Measurements from ENCODE around the gene TMEM234.
A peak's percentile ranks its signal among the peaks of the same experiment; 100 is the strongest.

Gene TMEM234

DNA sequence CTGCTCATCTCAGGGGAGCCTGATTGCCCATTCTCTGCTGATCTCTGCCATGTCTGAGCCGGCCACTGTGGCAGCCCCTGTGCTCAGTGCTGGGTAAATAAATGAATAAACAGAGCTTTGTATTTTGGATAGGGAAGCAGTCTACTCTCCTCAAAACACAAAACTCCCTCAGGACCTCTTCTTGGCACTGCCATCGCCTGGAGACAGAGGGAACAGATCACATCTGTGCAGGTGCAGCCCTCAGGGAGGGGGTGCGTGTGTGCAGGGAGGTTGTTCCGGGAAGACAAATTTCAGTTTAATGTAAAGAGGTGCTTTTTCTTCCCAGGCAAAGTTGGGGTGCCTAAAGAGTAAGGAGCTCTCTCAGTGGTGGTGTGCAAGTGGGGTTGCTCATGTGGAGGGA is 17.2 kb upstream of the TMEM234 start:
- no peak for DNase-seq (ENCODE audit: extremely low read depth, low read depth)
- TF ChIP-seq CTCF (IDR thresholded peaks at IDR 0.05; ENCODE audit: low read depth, low read length, missing control alignments): no peak
- no peak overlapping the region for H3K4me3 ChIP-seq (replicated peaks; ENCODE audit: low read depth, low read length)

GRCh38 chr1:32234792-32235191 is 12.6 kb upstream of the TMEM234 start:
- TF ChIP-seq CTCF (IDR thresholded peaks at IDR 0.05; ENCODE audit: low read depth, low read length, missing control alignments): no peak
- no peak for DNase-seq (ENCODE audit: extremely low read depth, low read depth)
- H3K4me3 ChIP-seq (replicated peaks; ENCODE audit: low read depth, low read length): no peak overlapping the region

DNA sequence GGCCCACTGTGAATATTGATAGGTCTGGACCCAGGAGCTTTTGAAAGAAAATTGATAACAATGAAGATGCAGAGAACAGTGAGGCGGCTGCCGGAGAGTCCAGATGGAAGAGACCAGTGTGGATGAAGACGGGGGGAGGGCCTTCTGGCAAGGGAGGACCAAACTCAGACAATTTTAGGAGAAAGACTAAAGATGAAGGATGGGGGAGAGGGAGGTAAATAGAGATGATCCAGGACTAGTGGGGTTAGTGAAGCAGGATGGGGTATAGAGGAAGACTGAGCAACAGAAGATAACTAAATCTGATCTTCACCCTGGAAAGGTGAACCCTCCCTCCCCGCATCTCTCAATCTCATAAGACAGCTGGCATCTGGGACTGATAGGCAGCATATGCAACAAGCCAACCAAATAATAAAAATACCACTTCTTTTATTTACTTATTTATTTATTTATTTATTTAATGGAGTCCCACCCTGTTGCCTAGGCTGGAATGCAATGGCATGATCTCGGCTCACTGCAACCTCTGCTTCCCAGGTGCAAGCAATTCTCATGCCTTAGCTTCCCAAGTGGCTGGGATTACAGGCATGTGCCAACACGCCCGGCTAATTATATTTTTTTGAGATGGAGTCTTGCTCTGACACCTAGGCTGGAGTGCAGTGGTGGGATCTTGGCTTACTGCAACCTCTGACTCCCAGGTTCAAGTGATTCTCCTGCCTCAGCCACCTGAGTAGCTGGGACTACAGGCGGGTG is 10.6 kb upstream of the TMEM234 start:
- no peak for TF ChIP-seq CTCF (IDR thresholded peaks at IDR 0.05; ENCODE audit: low read depth, low read length, missing control alignments)
- no peak for DNase-seq (ENCODE audit: extremely low read depth, low read depth)
- no peak overlapping the region for H3K4me3 ChIP-seq (replicated peaks; ENCODE audit: low read depth, low read length)

- H3K4me3 ChIP-seq (replicated peaks; ENCODE audit: low read depth, low read length): no peak overlapping the region
- no peak for DNase-seq (ENCODE audit: extremely low read depth, low read depth)
- no peak for TF ChIP-seq CTCF (IDR thresholded peaks at IDR 0.05; ENCODE audit: low read depth, low read length, missing control alignments)
Measured at GRCh38 chr1:32231843-32232432, 9.8 kb upstream of the TMEM234 start.

DNA sequence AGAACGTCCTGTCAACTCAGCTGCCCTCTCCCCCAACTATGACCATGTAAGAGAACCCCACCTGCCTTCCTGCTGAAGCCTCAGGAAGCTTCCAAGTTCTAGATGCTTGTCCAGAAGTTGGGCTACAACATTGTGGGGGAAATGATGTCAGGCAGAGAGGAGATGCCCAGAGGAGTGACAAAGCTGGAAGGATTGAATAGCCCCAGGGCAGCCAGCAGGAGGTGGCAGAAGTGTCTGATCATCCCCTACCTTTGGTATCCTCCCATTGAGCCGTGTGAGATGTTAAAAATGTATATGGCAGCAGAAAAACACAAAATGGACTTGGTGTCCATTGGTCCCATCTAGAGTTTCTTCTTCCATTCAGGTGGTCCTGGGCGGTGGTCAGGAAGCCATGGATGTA is 6.6 kb upstream of the TMEM234 start:
- no peak for TF ChIP-seq CTCF (IDR thresholded peaks at IDR 0.05; ENCODE audit: low read depth, low read length, missing control alignments)
- DNase-seq (ENCODE audit: extremely low read depth, low read depth): no peak

GRCh38 chr1:32224285-32224684 is 2.1 kb upstream of the TMEM234 start:
- peak overlapping the region; percentile 98; the same call in 1 of the 2 replicates for H3K4me3 ChIP-seq (replicated peaks; ENCODE audit: low read depth, low read length)
- DNase-seq (ENCODE audit: extremely low read depth, low read depth): no peak
- TF ChIP-seq CTCF (IDR thresholded peaks at IDR 0.05; ENCODE audit: low read depth, low read length, missing control alignments): no peak

More for the DNA sequence above, 6.6 kb upstream of the TMEM234 start:
- H3K4me3 ChIP-seq (replicated peaks; ENCODE audit: low read depth, low read length): no peak overlapping the region
